ENCODE measurements around the gene DBH.
"Not testable (repeated sequence)": the region's sequence is repeated elsewhere in the genome, so short reads cannot be mapped to it uniquely, and the experiment has no call there.

DBH gene

GRCh38 chr9:133666387-133666786, 30.2 kb downstream of the DBH start:
- no peak for DNase-seq (ENCODE audit: low read depth in 2 of 2)

- no peak for DNase-seq (ENCODE audit: low read depth in 2 of 2)
Observed at GRCh38 chr9:133666845-133667244, 30.7 kb downstream of the DBH start.

DNA sequence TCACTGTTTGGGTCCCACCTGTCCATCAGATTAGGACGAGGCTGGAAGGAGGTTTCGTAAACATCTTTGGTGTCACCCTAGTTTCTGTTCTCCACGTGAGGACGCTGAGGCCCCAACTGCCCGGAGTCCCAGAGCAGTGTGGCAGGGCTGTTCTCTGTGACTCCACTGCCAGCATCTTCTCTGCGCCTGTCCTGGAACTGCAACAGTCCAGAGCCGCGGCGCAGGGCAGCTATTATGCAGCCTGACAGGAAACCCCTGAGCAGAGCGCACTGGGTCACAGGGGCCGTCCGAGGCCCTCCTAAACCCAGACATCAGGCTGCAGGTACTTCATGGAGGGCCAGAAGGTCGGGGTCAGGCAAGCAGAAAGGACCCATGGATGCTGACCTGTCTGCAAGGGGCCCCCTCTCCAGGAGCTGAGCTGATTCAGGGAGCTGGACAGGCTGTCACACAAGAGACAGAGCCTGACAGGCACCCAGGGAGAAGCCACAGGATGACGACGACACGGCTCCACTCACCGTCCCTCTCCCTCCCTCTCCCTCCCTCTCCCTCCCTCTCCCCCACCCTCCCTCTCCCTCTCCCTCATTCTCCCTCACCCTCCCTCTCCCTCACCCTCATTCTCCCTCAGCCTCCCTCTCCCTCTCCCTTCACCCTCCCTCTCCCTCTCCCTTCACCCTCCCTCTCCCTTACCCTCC, 31.7 kb downstream of the DBH start:
- no peak for DNase-seq (ENCODE audit: low read depth in 2 of 2)

- no peak for DNase-seq (ENCODE audit: low read depth in 2 of 2)
Observed at GRCh38 chr9:133669182-133669801, 33.1 kb downstream of the DBH start.

- no peak for DNase-seq (ENCODE audit: low read depth in 2 of 2)
Observed at GRCh38 chr9:133670466-133670865, 34.3 kb downstream of the DBH start.

DNA sequence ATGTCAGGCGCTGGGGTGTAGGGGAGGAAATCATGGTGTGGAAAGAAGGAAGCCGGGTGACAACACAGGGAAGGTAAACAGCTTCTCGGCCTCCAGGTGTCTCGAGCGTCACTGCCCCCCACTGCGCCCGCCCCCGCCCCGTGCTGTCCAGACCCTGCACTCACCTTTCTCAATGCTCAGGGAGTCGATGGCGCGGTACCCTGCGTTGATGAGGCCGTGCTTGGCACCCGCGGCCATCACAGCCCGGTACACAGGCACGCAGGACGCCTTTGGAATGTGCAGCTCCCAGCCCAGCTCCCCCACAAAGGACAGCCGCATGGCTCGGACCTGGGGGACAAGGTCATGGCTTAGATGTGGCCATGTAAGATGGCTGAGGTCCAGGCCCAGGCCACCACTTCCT, 35.2 kb downstream of the DBH start:
- no peak for DNase-seq (ENCODE audit: low read depth in 2 of 2)

DNA sequence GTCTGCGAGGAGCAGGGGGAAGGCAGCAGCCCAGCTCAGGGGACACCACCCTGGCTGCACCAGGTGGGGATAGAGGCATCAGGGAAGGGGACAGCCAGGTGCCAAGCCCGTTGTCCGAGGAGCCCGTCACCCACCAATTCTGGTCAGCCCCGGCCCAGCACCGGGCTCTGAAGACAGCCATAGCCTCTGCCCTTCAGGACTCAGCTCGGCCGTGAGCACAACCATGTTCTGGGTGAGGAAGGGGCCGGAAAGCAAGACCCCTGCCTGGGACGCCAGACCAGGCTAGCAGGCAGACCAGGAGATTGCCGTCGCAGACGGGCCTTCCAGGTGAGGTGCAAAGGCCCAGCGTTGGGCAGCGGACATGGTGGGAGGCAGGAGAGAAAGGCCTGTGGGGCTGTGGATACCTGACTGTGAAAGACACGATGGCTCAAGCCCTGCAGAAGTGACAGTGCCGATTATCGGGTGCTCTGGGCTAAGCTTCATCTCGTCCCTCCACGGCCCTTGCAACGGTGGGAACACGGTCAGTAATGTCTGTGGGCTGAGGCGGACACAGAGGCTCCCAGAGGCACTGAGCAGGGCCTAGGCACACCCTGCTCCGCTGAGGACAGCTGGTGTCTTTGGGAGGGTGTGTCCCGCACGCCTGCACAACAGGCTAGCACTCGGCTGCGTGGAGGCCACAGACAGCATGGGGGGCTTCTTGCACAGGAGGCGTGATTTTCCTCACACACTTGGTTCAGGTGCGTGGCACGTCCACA, 36.5 kb downstream of the DBH start:
- no peak for DNase-seq (ENCODE audit: low read depth in 2 of 2)

GRCh38 chr9:133673258-133673655, 37.1 kb downstream of the DBH start:
- no peak for DNase-seq (ENCODE audit: low read depth in 2 of 2)

GRCh38 chr9:133674091-133674490, 37.9 kb downstream of the DBH start:
- no peak for DNase-seq (ENCODE audit: low read depth in 2 of 2)

DNA sequence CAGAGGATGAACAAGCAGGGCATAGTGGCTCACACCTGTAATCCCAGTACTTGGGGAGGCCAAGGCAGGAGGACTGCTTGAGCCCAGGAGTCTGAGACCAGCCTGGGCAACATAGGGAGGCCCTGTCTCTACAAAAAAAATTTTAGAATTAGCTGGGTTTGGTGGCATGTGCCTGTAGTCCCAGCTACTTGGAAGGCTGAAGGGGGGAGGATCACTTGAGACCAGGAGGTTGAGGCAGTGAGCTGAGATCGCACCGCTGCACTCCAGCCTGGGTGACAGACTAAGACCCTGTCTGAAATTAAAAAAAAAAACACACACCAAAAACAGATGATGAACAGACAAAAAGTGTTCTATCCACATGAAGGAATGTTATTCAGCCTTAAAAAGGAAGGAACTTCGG, 39.6 kb downstream of the DBH start:
- not testable (repeated sequence) for DNase-seq (ENCODE audit: low read depth in 2 of 2)

DNA sequence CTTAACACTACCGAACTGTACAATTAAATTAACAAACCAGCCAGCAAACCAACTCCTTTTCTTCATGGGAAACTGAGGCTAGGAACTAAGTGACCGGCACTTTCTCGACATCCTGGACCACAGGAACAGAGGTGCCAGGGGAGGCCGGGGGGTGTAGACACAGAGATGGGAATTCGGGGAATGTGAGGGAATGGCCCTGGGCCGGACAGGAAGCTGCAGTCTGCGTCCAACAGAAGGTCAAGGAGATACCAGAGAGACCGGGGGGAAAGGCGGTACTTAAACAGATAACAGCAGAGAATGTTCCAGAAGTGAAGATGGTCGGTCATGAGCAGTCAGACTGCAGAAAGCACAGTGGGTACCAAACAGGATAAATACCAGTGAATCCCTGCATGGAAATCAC, 40.3 kb downstream of the DBH start:
- no peak for DNase-seq (ENCODE audit: low read depth in 2 of 2)

DNA sequence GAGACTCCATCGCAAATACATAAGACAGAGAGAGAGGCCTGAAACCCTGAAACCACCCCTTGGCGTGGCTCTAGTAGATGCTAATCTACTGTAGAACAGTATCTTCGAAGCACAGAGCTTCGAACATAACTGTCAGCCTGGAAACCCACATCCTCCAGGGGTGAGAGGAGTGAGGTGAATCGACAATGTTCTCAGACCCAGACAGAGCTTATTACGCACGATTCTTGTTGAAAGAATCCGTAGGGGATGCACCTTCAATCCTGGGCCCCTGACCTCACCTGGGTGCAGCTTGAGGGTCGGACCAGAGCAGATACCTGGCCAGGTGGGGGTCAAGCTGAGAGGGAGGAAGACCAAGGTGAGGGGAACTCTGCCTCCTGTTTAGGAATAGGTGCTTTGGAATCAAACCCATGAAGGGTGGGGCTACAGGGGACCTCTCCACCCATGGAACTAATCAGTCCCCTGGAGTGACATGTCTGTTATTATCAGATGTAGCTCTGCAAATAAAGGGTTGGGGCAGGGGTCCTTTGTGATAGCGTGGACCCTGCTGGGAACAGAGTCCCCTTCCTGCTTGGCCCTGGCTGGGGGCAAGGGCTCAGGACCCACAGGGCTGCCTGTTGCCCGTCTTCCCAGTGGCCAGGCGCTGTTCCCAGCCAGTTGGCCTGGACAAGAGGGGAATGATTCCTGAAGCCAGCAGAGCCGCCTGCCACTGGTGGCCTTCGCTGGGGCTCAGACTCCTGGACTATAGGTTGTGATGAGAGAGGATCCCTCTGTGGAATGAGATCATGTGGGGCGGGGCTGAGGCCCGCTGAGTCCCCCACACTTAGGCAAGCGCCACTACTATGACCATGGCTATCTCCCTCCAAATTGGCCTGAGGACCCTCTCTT, 41.2 kb downstream of the DBH start:
- DNase-seq (ENCODE audit: low read depth in 2 of 2) = peak in 1 of 2 donors; percentile 19

DNA sequence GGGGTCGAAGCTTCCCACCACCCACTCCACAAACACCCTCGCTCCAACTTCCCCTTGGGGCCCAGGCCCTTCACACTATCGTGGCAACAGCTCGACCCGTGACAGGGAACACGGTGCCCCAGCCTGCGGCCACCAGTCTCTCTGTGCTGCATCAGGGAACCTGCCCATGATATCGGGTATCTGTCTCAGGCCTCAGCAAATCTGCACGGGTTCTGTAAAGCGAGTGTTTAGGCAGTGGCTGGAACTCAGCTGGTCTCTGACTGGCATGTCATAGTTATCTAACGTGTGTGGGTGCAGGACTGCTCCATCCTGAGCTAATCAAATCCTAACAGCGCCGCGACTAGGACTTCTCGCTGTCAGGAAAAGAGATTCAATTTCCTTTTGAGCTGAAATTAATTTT, 42.9 kb downstream of the DBH start:
- DNase-seq (ENCODE audit: low read depth in 2 of 2) = no peak

GRCh38 chr9:133679466-133680061, 43.4 kb downstream of the DBH start:
- no peak for DNase-seq (ENCODE audit: low read depth in 2 of 2)

DNA sequence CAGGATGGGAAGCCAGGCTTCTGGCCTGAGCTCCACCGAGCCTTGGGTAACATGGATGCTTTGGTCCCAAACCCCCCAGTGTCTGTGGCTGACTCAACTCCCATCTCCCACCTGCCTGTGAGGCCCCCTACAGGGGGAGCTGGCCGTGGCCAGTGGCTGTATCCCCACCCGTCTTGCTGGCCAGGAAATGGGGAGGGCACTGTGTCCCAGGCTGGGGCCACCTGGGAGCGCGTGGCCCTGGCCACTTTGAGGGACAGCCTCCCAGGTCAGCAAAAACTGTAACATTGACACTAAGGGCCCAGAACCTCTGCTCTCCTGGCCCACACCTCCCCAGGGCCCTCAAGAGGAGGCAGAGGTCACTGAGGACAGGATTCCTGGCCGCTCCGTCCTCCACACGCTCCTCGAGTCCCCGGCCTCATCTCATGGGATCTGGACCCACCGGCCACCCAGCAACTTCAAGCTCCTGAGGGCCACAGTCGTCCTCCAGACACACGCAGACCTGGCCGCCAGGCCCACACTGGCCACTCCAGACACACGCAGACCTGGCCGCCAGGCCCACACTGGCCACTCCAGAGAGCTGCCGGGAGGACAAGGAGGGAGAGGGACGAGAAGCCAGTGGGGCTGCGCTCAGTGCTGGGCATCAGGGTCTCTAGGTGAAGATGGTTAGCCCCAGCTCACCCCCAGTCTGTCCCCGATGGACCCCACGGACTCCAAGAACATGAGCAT, 44.2 kb downstream of the DBH start:
- DNase-seq (ENCODE audit: low read depth in 2 of 2) = no peak

DNA sequence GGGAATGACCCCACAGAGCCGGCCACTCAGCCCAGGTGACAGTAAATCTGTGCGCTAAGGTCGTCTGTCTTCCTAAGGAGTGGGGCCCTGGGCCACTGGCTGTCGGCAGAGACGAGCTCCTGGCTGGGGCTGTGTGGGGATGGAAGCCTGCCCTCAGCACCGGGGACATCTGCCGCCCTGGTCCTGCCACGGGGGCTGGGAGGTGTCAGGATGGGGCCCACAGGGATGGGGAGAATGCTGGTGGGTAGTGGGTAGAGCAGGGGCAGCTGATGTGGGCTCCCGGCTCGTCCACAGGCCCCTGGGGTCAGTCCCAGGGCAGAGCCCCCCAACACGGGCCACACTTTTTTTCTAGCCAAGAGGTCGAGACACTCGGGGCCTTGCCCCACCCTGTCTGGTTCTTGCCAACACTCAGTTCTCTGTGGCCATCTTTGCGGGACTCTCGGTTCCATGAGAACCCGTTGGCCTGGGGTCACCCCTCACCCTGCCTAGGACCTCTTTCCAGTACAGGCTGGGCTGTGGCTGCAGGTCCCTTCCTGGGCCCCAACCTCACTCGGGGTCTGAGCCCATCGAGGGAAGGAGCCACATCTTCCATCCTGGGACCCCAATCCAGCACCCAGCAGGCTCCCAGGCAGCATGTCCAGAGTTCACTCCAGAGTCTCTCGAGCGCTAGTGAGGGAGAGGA, 45.0 kb downstream of the DBH start:
- DNase-seq (ENCODE audit: low read depth in 2 of 2) = no peak

GRCh38 chr9:133681658-133682306, 45.6 kb downstream of the DBH start:
- DNase-seq (ENCODE audit: low read depth in 2 of 2) = no peak

GRCh38 chr9:133682818-133683585, 46.8 kb downstream of the DBH start:
- DNase-seq (ENCODE audit: low read depth in 2 of 2) = no peak

DNA sequence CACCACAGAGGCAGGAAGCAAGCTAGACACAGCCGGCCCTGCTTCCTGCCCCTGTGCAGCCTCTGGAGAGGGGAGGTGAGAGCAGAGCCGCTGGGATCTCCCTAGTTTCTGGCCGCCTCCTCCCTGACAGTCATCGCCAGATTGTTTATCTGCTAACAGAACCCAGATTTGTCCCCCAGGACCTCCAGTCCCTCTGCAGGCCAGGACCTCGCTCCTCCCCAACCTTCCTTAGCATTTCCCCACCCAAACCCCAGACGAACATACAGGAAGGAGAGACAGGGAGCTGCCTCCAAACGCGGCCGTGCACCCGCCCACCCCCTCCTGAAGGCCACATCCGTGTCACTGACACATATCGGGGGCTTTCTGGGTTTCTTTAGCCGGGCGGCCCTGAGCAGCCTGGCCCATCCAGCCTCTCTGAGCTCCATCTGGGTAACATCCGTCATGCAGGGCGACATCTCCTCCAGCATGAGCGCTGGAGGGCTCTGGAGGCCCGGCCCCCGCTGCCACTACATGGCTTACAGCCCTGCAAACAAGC, 47.5 kb downstream of the DBH start:
- peak; percentile 16 to 18 for DNase-seq (ENCODE audit: low read depth in 2 of 2)
